Measurements from ENCODE around the gene COX7A2.

The COX7A2 gene, protein sequence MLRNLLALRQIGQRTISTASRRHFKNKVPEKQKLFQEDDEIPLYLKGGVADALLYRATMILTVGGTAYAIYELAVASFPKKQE

DNA sequence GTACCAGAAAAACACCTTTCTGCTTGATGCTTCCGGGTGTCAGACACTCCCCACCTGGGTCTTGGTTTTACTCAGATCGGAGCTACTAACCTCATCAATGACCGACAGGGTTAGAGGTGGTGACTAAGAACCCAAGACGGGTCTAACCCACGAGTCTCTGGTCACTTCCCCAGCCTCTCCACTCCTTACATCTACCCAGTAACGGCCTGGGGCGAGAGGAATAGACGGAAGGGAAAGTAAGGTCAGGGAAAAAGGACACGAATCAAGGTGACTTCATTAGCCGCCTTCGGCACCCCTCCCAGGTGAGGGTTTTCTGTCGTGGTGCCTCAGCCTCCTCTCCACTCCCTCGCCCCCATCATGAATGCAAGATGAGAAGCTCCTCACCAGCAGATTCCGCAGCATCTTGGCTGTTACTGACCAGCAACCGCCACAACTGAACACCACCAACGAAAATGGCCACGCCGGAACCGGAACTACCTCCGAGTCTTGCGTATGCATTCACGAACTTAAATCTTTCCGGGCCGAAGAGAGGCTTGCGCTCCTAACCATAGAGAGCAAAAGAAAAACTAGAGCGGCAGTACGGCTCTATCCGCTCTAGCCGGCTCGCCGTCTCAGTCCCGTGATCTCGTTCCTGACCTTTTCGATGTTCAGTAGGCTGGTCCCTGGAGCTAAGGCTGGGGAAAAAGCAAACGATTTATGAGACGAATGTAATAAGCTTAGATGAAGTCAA is at the start of gene COX7A2:
Gene COX7A2 (minus strand): TSS at position 469 of the 730 bp plus-strand sequence. CDS start 67 bp downstream, at position 402.
- Mint-ChIP-seq H3K9me3 (no peaks in the 10 kb centered on the region), H3K4me1 (peaks cover 44% of the 10 kb centered on the region), H3K36me3 (ENCODE audit: low read depth) (peaks cover 26% of the 10 kb centered on the region), H3K4me3 (peak within 1 kb of the TSS; percentile 95), H3K27me3 (peaks cover 11% of the 10 kb centered on the region), H3K27ac (peak within 1 kb of the TSS; percentile 97)
- DNase-seq (peak; percentile 81), ATAC-seq (peak; percentile 99)

GRCh38 chr6:75292555-75292954 is 49.0 kb upstream of the COX7A2 start:
- H3K27me3 Mint-ChIP-seq, result no peaks in the 10 kb centered on the region
- ATAC-seq, result no peak
- no peak for DNase-seq

GRCh38 chr6:75291744-75292143 is 48.1 kb upstream of the COX7A2 start:
- DNase-seq (no peak), ATAC-seq (no peak)
- no peak overlapping the region for H3K27ac Mint-ChIP-seq
- H3K4me3 Mint-ChIP-seq, result no peak overlapping the region
- H3K9me3 Mint-ChIP-seq, result no peaks in the 10 kb centered on the region
- peaks cover 6% of the 10 kb centered on the region for H3K4me1 Mint-ChIP-seq
- peaks cover 8% of the 10 kb centered on the region for H3K36me3 Mint-ChIP-seq (ENCODE audit: low read depth)
- H3K27me3 Mint-ChIP-seq, result no peaks in the 10 kb centered on the region

More at GRCh38 chr6:75292555-75292954, 49.0 kb upstream of the COX7A2 start:
- no peaks in the 10 kb centered on the region for H3K9me3 Mint-ChIP-seq
- H3K27ac Mint-ChIP-seq, result no peak overlapping the region
- no peak overlapping the region for H3K4me3 Mint-ChIP-seq
- peaks cover 6% of the 10 kb centered on the region for H3K4me1 Mint-ChIP-seq
- H3K36me3 Mint-ChIP-seq (ENCODE audit: low read depth), result peaks cover 8% of the 10 kb centered on the region

- no peaks in the 10 kb centered on the region for H3K9me3 Mint-ChIP-seq
- ATAC-seq, result no peak
- DNase-seq, result no peak
- H3K27ac Mint-ChIP-seq, result no peak overlapping the region
- peaks cover 8% of the 10 kb centered on the region for H3K36me3 Mint-ChIP-seq (ENCODE audit: low read depth)
- no peak overlapping the region for H3K4me3 Mint-ChIP-seq
- H3K4me1 Mint-ChIP-seq, result peaks cover 6% of the 10 kb centered on the region
- H3K27me3 Mint-ChIP-seq, result no peaks in the 10 kb centered on the region
These were observed 47.7 kb upstream of the COX7A2 start for GRCh38 chr6:75291331-75291730.

- Mint-ChIP-seq H3K27me3 (no peaks in the 10 kb centered on the region), H3K4me1 (peaks cover 6% of the 10 kb centered on the region), H3K9me3 (no peaks in the 10 kb centered on the region), H3K36me3 (ENCODE audit: low read depth) (peaks cover 8% of the 10 kb centered on the region), H3K4me3 (no peak overlapping the region), H3K27ac (no peak overlapping the region)
- DNase-seq (no peak), ATAC-seq (no peak)
These were observed 46.7 kb upstream of the COX7A2 start for GRCh38 chr6:75290136-75290945.

- DNase-seq (no peak), ATAC-seq (no peak)
- Mint-ChIP-seq H3K4me1 (peaks cover 6% of the 10 kb centered on the region), H3K9me3 (no peaks in the 10 kb centered on the region), H3K4me3 (no peak overlapping the region), H3K36me3 (ENCODE audit: low read depth) (peaks cover 8% of the 10 kb centered on the region), H3K27ac (peak overlapping the region; percentile 44), H3K27me3 (no peaks in the 10 kb centered on the region)
These were observed 44.4 kb upstream of the COX7A2 start for GRCh38 chr6:75288023-75288422.

DNA sequence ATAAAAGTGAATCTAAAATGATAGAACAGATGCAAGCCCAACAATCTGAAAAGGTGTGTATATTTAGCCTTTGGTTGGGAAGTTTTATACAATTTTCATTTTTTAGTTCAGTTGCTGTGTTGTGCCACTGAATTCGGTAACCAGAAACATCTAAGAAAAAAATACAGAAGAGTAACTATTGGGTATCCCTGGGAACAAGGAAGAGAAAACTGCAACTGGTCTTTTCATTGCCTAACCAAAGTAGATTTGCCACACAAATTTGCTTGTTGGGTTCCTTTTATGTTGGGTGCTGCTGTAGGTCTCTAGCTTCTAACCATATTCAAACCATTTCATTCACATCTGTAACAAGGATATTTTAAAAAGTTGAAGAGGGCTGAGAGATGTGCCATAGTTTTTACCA is 43.8 kb upstream of the COX7A2 start:
- ATAC-seq (no peak), DNase-seq (no peak)
- Mint-ChIP-seq H3K4me1 (peaks cover 11% of the 10 kb centered on the region), H3K4me3 (no peak overlapping the region), H3K36me3 (ENCODE audit: low read depth) (peaks cover 8% of the 10 kb centered on the region), H3K27ac (peak overlapping the region; percentile 44), H3K9me3 (no peaks in the 10 kb centered on the region), H3K27me3 (no peaks in the 10 kb centered on the region)

- Mint-ChIP-seq H3K9me3 (no peaks in the 10 kb centered on the region), H3K4me1 (peaks cover 13% of the 10 kb centered on the region), H3K27ac (no peak overlapping the region), H3K4me3 (no peak overlapping the region), H3K27me3 (no peaks in the 10 kb centered on the region), H3K36me3 (ENCODE audit: low read depth) (peaks cover 8% of the 10 kb centered on the region)
- no peak for DNase-seq
- no peak for ATAC-seq
These were observed 43.4 kb upstream of the COX7A2 start for GRCh38 chr6:75286955-75287354.

- H3K36me3 Mint-ChIP-seq (ENCODE audit: low read depth), result peaks cover 8% of the 10 kb centered on the region
- no peak overlapping the region for H3K27ac Mint-ChIP-seq
- H3K9me3 Mint-ChIP-seq, result no peaks in the 10 kb centered on the region
- peaks cover 30% of the 10 kb centered on the region for H3K4me1 Mint-ChIP-seq
- DNase-seq (no peak), ATAC-seq (no peak)
- H3K4me3 Mint-ChIP-seq, result no peak overlapping the region
- no peaks in the 10 kb centered on the region for H3K27me3 Mint-ChIP-seq
These were observed 41.7 kb upstream of the COX7A2 start for GRCh38 chr6:75285283-75285639.

- H3K4me3 Mint-ChIP-seq, result no peak within 1 kb of the TSS
- no peaks in the 10 kb centered on the region for H3K27me3 Mint-ChIP-seq
- ATAC-seq, result peak; percentile 97
- peaks cover 33% of the 10 kb centered on the region for H3K4me1 Mint-ChIP-seq
- H3K9me3 Mint-ChIP-seq, result no peaks in the 10 kb centered on the region
- peak; percentile 95 for DNase-seq
- H3K36me3 Mint-ChIP-seq (ENCODE audit: low read depth), result peaks cover 6% of the 10 kb centered on the region
- H3K27ac Mint-ChIP-seq, result no peak within 1 kb of the TSS
These were observed 41.2 kb upstream of the COX7A2 start, which contains the start of gene TMEM30A for GRCh38 chr6:75284632-75285282. Gene TMEM30A, minus strand, starts transcription at chr6:75284792. Its CDS starts 154 bp downstream, at chr6:75284638.

GRCh38 chr6:75283907-75284631 is 40.5 kb upstream of the COX7A2 start:
- H3K9me3 Mint-ChIP-seq, result no peaks in the 10 kb centered on the region
- H3K36me3 Mint-ChIP-seq (ENCODE audit: low read depth), result peaks cover 4% of the 10 kb centered on the region
- DNase-seq, result no peak
- H3K4me3 Mint-ChIP-seq, result no peak overlapping the region
- no peak overlapping the region for H3K27ac Mint-ChIP-seq
- no peaks in the 10 kb centered on the region for H3K27me3 Mint-ChIP-seq
- peak; percentile 12 for ATAC-seq
- peaks cover 37% of the 10 kb centered on the region for H3K4me1 Mint-ChIP-seq

DNA sequence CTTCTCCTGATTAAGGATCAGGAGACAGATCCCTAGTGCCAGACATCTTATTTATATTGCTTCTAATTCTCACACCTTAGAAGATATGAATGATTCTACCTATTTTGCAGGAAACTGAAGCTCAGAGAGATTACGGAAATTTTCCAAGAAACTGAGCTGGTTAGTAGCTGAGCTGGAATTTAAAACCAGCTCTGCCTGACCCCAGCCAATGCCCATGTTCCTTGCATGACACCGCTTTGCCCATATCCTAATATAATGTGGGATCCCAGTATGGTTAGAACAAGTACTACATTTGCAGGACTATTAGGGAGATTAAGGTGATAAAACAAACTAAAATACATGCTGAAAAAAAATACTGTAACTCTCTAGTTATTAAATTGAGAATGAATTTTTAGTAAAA is 39.1 kb upstream of the COX7A2 start:
- Mint-ChIP-seq H3K36me3 (ENCODE audit: low read depth) (peaks cover 7% of the 10 kb centered on the region), H3K4me3 (no peak overlapping the region), H3K27me3 (no peaks in the 10 kb centered on the region), H3K4me1 (peaks cover 46% of the 10 kb centered on the region), H3K9me3 (no peaks in the 10 kb centered on the region), H3K27ac (peak overlapping the region; percentile 50)
- DNase-seq (no peak), ATAC-seq (no peak)

GRCh38 chr6:75281653-75282052 is 38.1 kb upstream of the COX7A2 start:
- Mint-ChIP-seq H3K4me1 (peaks cover 51% of the 10 kb centered on the region), H3K36me3 (ENCODE audit: low read depth) (peaks cover 10% of the 10 kb centered on the region), H3K27me3 (no peaks in the 10 kb centered on the region), H3K9me3 (no peaks in the 10 kb centered on the region), H3K27ac (peak overlapping the region; percentile 71), H3K4me3 (peak overlapping the region; percentile 66)
- DNase-seq (no peak), ATAC-seq (no peak)

Data from activated naive CD8-positive, alpha-beta T cell treated with anti-CD3 and anti-CD28 coated beads, Interleukin-2, amount 50 U/mL, for 24 hours (primary cell).